Heart left ventricle (tissue), 13 donors: Measurements from ENCODE around the gene NKX1-2.

Experiments used
- POLR2A ChIP-seq, 2 donors: fragments of 450-650 bp; IDR thresholded peaks; one replicate each; pipeline ENCODE4 v1.6.1; 2017; ENCODE audit warnings: antibody characterized with exemption in 2 of 2, mild to moderate bottlenecking in 2 of 2, moderate library complexity in 2 of 2
- TF ChIP-seq, protein P1 (sequence below), 12 donors: fragments of 200-600 bp; sonication (generic) in 4 of 12; IDR thresholded peaks; one replicate each; pipeline versions ENCODE4 v1.5.0 to v1.8.0; 2018 to 2022; ENCODE audit warnings: antibody characterized with exemption in 12 of 12, mild to moderate bottlenecking in 5 of 12
- donor health status: ischemic (EF 13 %, LVEDD 7.1; RV severe dilation, severe dysfunction).
- donor health status: DM: no; HTN: yes; CAD: no.
- donor health status: DM: no; HTN: no; CAD: no.
- donor health status: ischemic (EF 25% LVEDD 6.9; RV normal size, moderate dysfunction).
- donor health status: ischemic (EF 25% LVEDD 5.7; RV mildly dilated, moderate dysfunction).
- donor health status: ischemic (EF 35%, LVEDD 5.7; RV mildly dilated, moderate dysfunction).
- donor health status: nonischemic (EF 11% LVEDD 7.7; RV severe dilation, severe dysfunction).
- donor health status: DM: yes; HTN: yes; CAD: no.
- donor health status: PGD.
- donor health status: ischemic (EF 29% LVEDD 5.4; RV normal size, mild dysfunction).
- donor health status: nonischemic (EF 23%, LVEDD 6.1; RV moderate dilation, normal function).

DNA sequence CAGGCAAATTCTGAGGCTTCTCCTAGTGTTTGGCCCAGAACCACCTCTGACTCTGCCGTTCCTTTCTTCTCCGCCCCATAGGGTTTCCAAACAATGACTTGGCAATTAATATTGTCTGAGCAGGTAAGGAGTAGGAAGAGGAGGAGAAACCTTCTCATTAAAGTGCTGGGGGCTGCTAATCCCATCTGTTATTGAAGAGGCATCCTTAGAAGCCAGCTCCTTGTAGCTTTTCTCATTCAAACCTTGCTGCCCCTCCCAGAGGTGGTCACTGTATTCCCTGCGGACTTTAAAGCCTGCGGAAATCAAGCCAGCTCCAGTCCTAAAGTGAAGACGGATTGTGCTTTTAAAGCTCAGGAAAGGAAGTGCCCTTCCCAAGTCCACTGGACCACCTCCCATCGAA, 1.4 kb upstream of the NKX1-2 start:
- TF ChIP-seq, protein P1, sequence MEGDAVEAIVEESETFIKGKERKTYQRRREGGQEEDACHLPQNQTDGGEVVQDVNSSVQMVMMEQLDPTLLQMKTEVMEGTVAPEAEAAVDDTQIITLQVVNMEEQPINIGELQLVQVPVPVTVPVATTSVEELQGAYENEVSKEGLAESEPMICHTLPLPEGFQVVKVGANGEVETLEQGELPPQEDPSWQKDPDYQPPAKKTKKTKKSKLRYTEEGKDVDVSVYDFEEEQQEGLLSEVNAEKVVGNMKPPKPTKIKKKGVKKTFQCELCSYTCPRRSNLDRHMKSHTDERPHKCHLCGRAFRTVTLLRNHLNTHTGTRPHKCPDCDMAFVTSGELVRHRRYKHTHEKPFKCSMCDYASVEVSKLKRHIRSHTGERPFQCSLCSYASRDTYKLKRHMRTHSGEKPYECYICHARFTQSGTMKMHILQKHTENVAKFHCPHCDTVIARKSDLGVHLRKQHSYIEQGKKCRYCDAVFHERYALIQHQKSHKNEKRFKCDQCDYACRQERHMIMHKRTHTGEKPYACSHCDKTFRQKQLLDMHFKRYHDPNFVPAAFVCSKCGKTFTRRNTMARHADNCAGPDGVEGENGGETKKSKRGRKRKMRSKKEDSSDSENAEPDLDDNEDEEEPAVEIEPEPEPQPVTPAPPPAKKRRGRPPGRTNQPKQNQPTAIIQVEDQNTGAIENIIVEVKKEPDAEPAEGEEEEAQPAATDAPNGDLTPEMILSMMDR (IDR thresholded peaks at IDR 0.05), result no peak
- no peak for TF ChIP-seq POLR2A (IDR thresholded peaks at IDR 0.05)
